PC-9 (cell line): ENCODE measurements around the gene FZD7. TPM values are rescaled to one million over a fixed set of nuclear protein-coding genes. Genes with fewer than 3 reads are reported as not detected.

Source experiments
- BruUV-seq: library from RNA; stranded (reverse); fragments of 400-500 nt; replicated peaks from 2 replicates; lab custom pipeline; 2021; lab: Mats Ljungman, UMichigan
- CTCF ChIA-PET: fragments of 300-600 bp; sonication (Branson Sonifier 250); formaldehyde crosslinking; loops from one replicate; lab custom pipeline; 2022; ENCODE audit warnings: antibody characterized with exemption; lab: Charles Lee
- POLR2A ChIA-PET: fragments of 300-600 bp; sonication (Branson Sonifier 250); formaldehyde crosslinking; loops from one replicate; lab custom pipeline; 2022; ENCODE audit warnings: antibody characterized with exemption; ENCODE audit not compliant: unreplicated experiment; lab: Charles Lee
- DNase-seq, 2 experiments: peaks; one replicate each; pipeline versions ENCODE4 v3.0.0 to v3.0.0-alpha.2; 2015 to 2022; ENCODE audit warnings: mixed read lengths in 1 of 2
- H2AFZ ChIP-seq: fragments of 200-600 bp; sonication (generic); 2 replicates; pipeline ENCODE4 v1.8.1; 2017; ENCODE audit warnings: antibody characterized with exemption
- H3F3A ChIP-seq: fragments of 200-600 bp; sonication (generic); 2 replicates; pipeline ENCODE4 v1.8.1; 2017; ENCODE audit warnings: antibody characterized with exemption, mild to moderate bottlenecking, low read depth; ENCODE audit not compliant: insufficient read depth
- H3K27ac ChIP-seq: fragments of 200-600 bp; sonication (generic); 2 replicates; pipeline ENCODE4 v1.6.1; 2016; ENCODE audit warnings: mixed run types
- H3K27me3 ChIP-seq: fragments of 200-600 bp; sonication (generic); 2 replicates; pipeline ENCODE4 v1.6.1; 2016; ENCODE audit warnings: low read depth, mixed run types; ENCODE audit not compliant: insufficient read depth
- H3K36me3 ChIP-seq: fragments of 200-600 bp; sonication (generic); 2 replicates; pipeline ENCODE4 v1.6.1; 2016; ENCODE audit warnings: low read depth, mixed run types
- H3K4me1 ChIP-seq: fragments of 200-600 bp; sonication (generic); replicated peaks from 2 replicates; pipeline ENCODE4 v1.6.1; 2016; ENCODE audit warnings: mixed run types; ENCODE audit not compliant: insufficient read depth
- H3K4me2 ChIP-seq: fragments of 200-600 bp; sonication (generic); 2 replicates; pipeline ENCODE4 v1.6.1; 2017; ENCODE audit warnings: mixed run types
- H3K4me3 ChIP-seq: fragments of 200-600 bp; sonication (generic); 2 replicates; pipeline ENCODE4 v1.6.1; 2016; ENCODE audit warnings: mixed run types
- H3K79me2 ChIP-seq: fragments of 200-600 bp; sonication (generic); 2 replicates; pipeline ENCODE4 v1.6.1; 2017; ENCODE audit warnings: low read depth, mixed run types
- H3K9me2 ChIP-seq: fragments of 200-600 bp; sonication (generic); 2 replicates; pipeline ENCODE4 v1.8.1; 2017; ENCODE audit warnings: mild to moderate bottlenecking; ENCODE audit not compliant: insufficient read depth
- H3K9me3 ChIP-seq: fragments of 200-600 bp; sonication (generic); 2 replicates; pipeline ENCODE4 v1.8.1; 2016; ENCODE audit warnings: low read depth; ENCODE audit not compliant: insufficient read depth
- H4K20me1 ChIP-seq: fragments of 200-600 bp; sonication (generic); 2 replicates; pipeline ENCODE4 v1.8.1; 2017; ENCODE audit not compliant: insufficient read depth
- CTCF ChIP-seq: fragments of 200-600 bp; sonication (generic); conservative IDR thresholded peaks from 2 replicates; pipeline ENCODE4 v1.6.1; 2017; ENCODE audit warnings: mixed run types, antibody characterized with exemption, mild to moderate bottlenecking, moderate library complexity
- EZH2 ChIP-seq: fragments of 200-600 bp; sonication (generic); IDR thresholded peaks from 2 replicates; pipeline ENCODE4 v1.8.0; 2017; ENCODE audit warnings: antibody characterized with exemption, low read depth
- intact Hi-C: fragments of 100-400 bp; cut with micrococcal nuclease; formaldehyde crosslinking; loops from one replicate; pipeline ENCODE4 v1.10.0; 2022; ENCODE audit not compliant: unreplicated experiment
- total RNA-seq: library from RNA; stranded (reverse); gene quantifications from 2 replicates; pipeline ENCODE4 v1.2.3, GENCODE V29; 2021

FZD7 gene
- total RNA-seq, 1 experiment from 2014 or later = 26.8 TPM

GRCh38 chr2:202001826-202002225 is 31.8 kb upstream of the FZD7 start:
- Histone ChIP-seq H3K79me2 (no peaks in the 10 kb centered on the region), H4K20me1 (no peaks in the 10 kb centered on the region), H3K9me3 (no peaks in the 10 kb centered on the region), H3F3A (no peaks in the 10 kb centered on the region), H3K9me2 (no peaks in the 10 kb centered on the region), H3K4me3 (no peak overlapping the region), H2AFZ (no peak overlapping the region), H3K4me2 (no peak overlapping the region), H3K4me1 (no peaks in the 10 kb centered on the region), H3K36me3 (no peaks in the 10 kb centered on the region), H3K27ac (no peak overlapping the region), H3K27me3 (no peaks in the 10 kb centered on the region)
- ChIA-PET CTCF (no interaction called here), POLR2A (no interaction called here)
- TF ChIP-seq CTCF = no peak
- no peak for TF ChIP-seq EZH2
- no TSS peak for BruUV-seq
- no peak for DNase-seq
- intact Hi-C loops = loop anchor here (1.0 kb wide), 1 partner anchor 23 kb away; no protein-coding TSS in a partner anchor

- Histone ChIP-seq H3K4me1 (no peaks in the 10 kb centered on the region), H4K20me1 (no peaks in the 10 kb centered on the region), H3K36me3 (no peaks in the 10 kb centered on the region), H2AFZ (no peak overlapping the region), H3K9me2 (no peaks in the 10 kb centered on the region), H3K79me2 (no peaks in the 10 kb centered on the region), H3F3A (no peaks in the 10 kb centered on the region), H3K9me3 (no peaks in the 10 kb centered on the region), H3K4me2 (no peak overlapping the region), H3K4me3 (no peak overlapping the region), H3K27ac (no peak overlapping the region), H3K27me3 (no peaks in the 10 kb centered on the region)
- intact Hi-C loops = no loop called here
- BruUV-seq = no TSS peak
- ChIA-PET POLR2A (no interaction called here), CTCF (no interaction called here)
- DNase-seq = no peak
- TF ChIP-seq CTCF (no peak), EZH2 (no peak)
Observed at GRCh38 chr2:202002381-202002780, 31.3 kb upstream of the FZD7 start.

- ChIA-PET POLR2A (no interaction called here), CTCF (no interaction called here)
- no peaks in the 10 kb centered on the region for H3K79me2 ChIP-seq
- no peaks in the 10 kb centered on the region for H3K4me1 ChIP-seq
- no peak overlapping the region for H3K4me3 ChIP-seq
- no peak for DNase-seq
- BruUV-seq = no TSS peak
- H3K9me2 ChIP-seq = no peaks in the 10 kb centered on the region
- H3K36me3 ChIP-seq = no peaks in the 10 kb centered on the region
- TF ChIP-seq EZH2 (no peak), CTCF (no peak)
- no peak overlapping the region for H3K27ac ChIP-seq
- intact Hi-C loops = no loop called here
- H3K27me3 ChIP-seq = no peaks in the 10 kb centered on the region
- no peaks in the 10 kb centered on the region for H4K20me1 ChIP-seq
- H3K9me3 ChIP-seq = no peaks in the 10 kb centered on the region
- no peak overlapping the region for H2AFZ ChIP-seq
- H3K4me2 ChIP-seq = no peak overlapping the region
- H3F3A ChIP-seq = no peaks in the 10 kb centered on the region
Observed at GRCh38 chr2:202005272-202005887, 28.3 kb upstream of the FZD7 start.
